ENCODE data around the gene AFG1L. TPM values are rescaled to one million over a fixed set of nuclear protein-coding genes. Genes with fewer than 3 reads are reported as not detected.
A peak's percentile ranks its signal among the peaks of the same experiment; 100 is the strongest.

The AFG1L gene
- total and polyA plus RNA-seq, 8 donors = 0.45 to 18.5 (median 2.9) TPM; not detected in 1

GRCh38 chr6:108524528-108525248 lies 229.8 kb downstream of the AFG1L start:
- intact Hi-C loops (cut with DNase I; ENCODE audit: low total_unique reads) = loop anchor here (10.0 kb wide), 1 partner anchor 410 kb away; no protein-coding TSS in a partner anchor
- H3K27ac ChIP-seq = no peak overlapping the region
- no peaks in the 10 kb centered on the region for H3K9me3 ChIP-seq
- no peaks in the 10 kb centered on the region for H3K27me3 ChIP-seq
- H3K4me1 ChIP-seq = no peaks in the 10 kb centered on the region
- TF ChIP-seq POLR2A (IDR thresholded peaks at IDR 0.05) = no peak
- TF ChIP-seq POLR2AphosphoS5 (IDR thresholded peaks at IDR 0.05) = no peak
- no peak for TF ChIP-seq CTCF (IDR thresholded peaks at IDR 0.05)
- no peak for TF ChIP-seq EP300 (IDR thresholded peaks at IDR 0.05)
- no peak overlapping the region for H3K4me3 ChIP-seq
- H3K36me3 ChIP-seq = peaks cover 0 to 24% (median 11%) of the 10 kb centered on the region in 4 donors
- DNase-seq = no peak
- WGBS, 5 donors = 72 to 79% (median 76%) methylated on average over 5 of the region's 5 CpGs

- H3K9me3 ChIP-seq = no peaks in the 10 kb centered on the region
- no peak overlapping the region for H3K27ac ChIP-seq
- peaks cover 0 to 9% (median 0%) of the 10 kb centered on the region in 4 donors for H3K4me1 ChIP-seq
- DNase-seq = peak in 1 of 2 donors; percentile 64
- no peaks in the 10 kb centered on the region for H3K27me3 ChIP-seq
- no peak overlapping the region for H3K4me3 ChIP-seq
- peaks cover 0 to 8% (median 7%) of the 10 kb centered on the region in 4 donors for H3K36me3 ChIP-seq
- peak in 5 of 7 experiments; percentile 68 to 80 (median 72) for TF ChIP-seq CTCF (IDR thresholded peaks at IDR 0.05)
- no peak for TF ChIP-seq POLR2AphosphoS5 (IDR thresholded peaks at IDR 0.05)
- TF ChIP-seq POLR2A (IDR thresholded peaks at IDR 0.05) = no peak
- WGBS, 5 donors = 40 to 81% (median 78%) methylated on average over 3 to 7 of the region's 7 CpGs
- intact Hi-C loops (cut with DNase I; ENCODE audit: low total_unique reads) = loop anchor here (10.0 kb wide), 1 partner anchor 412 kb away; no protein-coding TSS in a partner anchor
These were observed 231.9 kb downstream of the AFG1L start for GRCh38 chr6:108526739-108527174.

GRCh38 chr6:108528878-108529277 lies 234.0 kb downstream of the AFG1L start:
- no peaks in the 10 kb centered on the region for H3K9me3 ChIP-seq
- no peak overlapping the region for H3K27ac ChIP-seq
- no peak overlapping the region for H3K4me3 ChIP-seq
- intact Hi-C loops (cut with DNase I; ENCODE audit: low total_unique reads) = loop anchor here (10.0 kb wide), 1 partner anchor 414 kb away; no protein-coding TSS in a partner anchor
- H3K36me3 ChIP-seq = no peaks in the 10 kb centered on the region
- H3K27me3 ChIP-seq = no peaks in the 10 kb centered on the region
- TF ChIP-seq CTCF (IDR thresholded peaks at IDR 0.05) (no peak), POLR2AphosphoS5 (IDR thresholded peaks at IDR 0.05) (no peak), POLR2A (IDR thresholded peaks at IDR 0.05) (no peak), EP300 (IDR thresholded peaks at IDR 0.05) (no peak)
- peaks cover 0 to 9% (median 0%) of the 10 kb centered on the region in 4 donors for H3K4me1 ChIP-seq
- WGBS, 5 donors = 56 to 87% (median 69%) methylated on average over 3 of the region's 3 CpGs
- DNase-seq = no peak

- no peak for TF ChIP-seq CTCF (IDR thresholded peaks at IDR 0.05)
- no peak for TF ChIP-seq POLR2A (IDR thresholded peaks at IDR 0.05)
- no peak for TF ChIP-seq POLR2AphosphoS5 (IDR thresholded peaks at IDR 0.05)
- TF ChIP-seq EP300 (IDR thresholded peaks at IDR 0.05) = no peak
- Histone ChIP-seq H3K4me1 (peaks cover 0 to 9% (median 0%) of the 10 kb centered on the region in 4 donors), H3K4me3 (no peak overlapping the region), H3K9me3 (no peaks in the 10 kb centered on the region), H3K27ac (no peak overlapping the region), H3K36me3 (no peaks in the 10 kb centered on the region), H3K27me3 (no peaks in the 10 kb centered on the region)
- intact Hi-C loops (cut with DNase I; ENCODE audit: low total_unique reads) = no loop called here
- no peak for DNase-seq
- 79 to 88% (median 80%) methylated on average over 1 of the region's 1 CpG for WGBS, 5 donors
These were observed 236.5 kb downstream of the AFG1L start for GRCh38 chr6:108531332-108531731.

All from stomach (tissue), 9 donors.